ENCODE results near the gene ENTPD2.

GRCh38 chr9:137011156-137011555, 42.7 kb downstream of the ENTPD2 start:
- TF ChIP-seq POLR2AphosphoS5 (IDR thresholded peaks at IDR 0.05) (no peak), CTCF (IDR thresholded peaks at IDR 0.05) (no peak)
